Daoy (cell line): Measurements from ENCODE around the gene DMD. TPM values are rescaled to one million over a fixed set of nuclear protein-coding genes. Genes with fewer than 3 reads are reported as not detected.

Experiments
- DNase-seq: peaks from one replicate; pipeline ENCODE4 v3.0.0-alpha.2; 2015; ENCODE audit warnings: low read depth
- total RNA-seq: library from RNA; depleted of rRNA; stranded (reverse); fragments of >200 nt; shearing (Covaris generic); gene quantifications from 2 replicates; pipeline ENCODE4 v1.2.3, GENCODE V29; 2014

The DMD gene
- total RNA-seq, 1 experiment from 2014 or later: 14.1 TPM

DNA sequence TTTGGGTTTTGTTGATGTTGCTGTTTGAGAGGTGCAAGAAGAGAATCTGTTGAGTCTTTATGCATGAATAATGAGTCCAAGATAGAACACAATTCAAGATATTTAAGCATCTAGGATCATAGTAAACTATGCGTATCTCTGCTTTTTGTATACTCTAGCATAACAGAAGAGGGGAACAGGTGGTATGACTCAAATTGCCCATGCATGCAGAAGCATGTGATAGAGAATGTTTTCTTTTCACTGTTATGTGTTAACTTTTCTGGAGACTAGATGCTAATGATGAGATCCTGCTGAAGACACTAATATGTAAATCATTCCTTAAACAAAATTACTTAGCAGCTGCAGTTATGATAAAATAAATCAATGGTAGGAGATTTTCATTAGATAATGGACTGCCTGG, 1974.2 kb downstream of the DMD start:
- DNase-seq: no peak

DNA sequence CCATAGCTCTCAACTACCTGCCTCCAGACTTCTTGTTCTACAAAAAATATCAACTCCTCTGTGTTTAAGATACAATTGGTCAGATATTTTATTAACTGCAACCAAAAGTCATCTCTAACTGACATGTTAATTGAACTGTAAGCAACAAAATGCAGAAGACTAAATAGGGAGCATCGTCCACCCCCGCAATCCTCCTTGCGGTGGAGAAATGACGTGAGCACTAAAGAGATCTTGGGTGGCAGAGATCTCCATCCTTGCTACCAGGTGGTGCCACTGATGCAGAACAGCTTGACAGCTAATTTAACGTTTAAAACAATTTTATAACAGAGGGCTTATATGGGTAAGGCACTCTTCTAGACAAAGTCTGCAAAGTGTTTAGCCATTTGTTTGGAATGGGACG, 1975.1 kb downstream of the DMD start:
- no peak for DNase-seq

DNA sequence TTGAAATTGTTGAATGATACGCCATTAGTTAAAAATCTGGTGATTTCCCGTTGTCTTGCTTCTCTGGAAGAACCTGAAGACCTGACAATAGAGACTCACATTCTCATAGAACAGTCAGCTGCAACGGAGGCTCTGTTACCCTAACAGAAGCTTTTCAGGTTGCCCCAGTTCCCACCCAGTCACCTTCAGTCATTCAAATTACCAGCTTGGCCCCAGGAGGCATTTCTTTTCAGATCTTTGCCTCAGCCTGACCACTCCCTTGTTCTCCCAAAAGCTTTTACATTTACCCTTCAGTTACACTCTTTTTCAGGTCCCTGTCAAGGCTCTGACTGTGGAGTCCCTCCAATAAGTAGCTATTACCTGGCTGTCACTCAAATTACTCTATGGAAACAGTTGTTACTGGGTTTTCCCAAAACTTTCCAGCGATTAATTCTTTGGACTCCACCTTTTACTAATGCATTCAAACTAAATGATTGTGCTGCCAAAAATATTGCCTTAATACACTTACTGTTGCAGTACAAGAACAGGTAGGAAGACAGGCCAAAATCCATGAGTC, 1977.3 kb downstream of the DMD start:
- no peak for DNase-seq

DNA sequence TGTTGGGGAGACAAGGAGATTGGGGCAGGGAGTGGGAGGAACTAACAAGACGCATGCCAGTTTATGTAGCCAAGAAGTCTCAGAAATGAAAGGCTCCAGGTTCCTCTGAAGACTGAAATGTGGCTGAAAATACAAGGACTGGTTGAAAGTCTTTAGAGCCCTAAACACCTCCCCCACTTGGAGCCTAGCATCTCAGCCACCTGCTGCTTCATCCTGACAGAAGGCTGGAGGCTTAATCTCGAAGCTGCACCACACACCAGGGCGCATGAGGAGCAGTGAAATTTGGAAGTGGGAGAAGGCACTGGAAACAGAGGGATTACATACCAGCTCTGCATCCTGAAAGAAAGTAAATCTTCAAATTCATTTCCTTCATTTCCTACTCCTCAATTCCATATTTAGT, 1978.8 kb downstream of the DMD start:
- no peak for DNase-seq

DNA sequence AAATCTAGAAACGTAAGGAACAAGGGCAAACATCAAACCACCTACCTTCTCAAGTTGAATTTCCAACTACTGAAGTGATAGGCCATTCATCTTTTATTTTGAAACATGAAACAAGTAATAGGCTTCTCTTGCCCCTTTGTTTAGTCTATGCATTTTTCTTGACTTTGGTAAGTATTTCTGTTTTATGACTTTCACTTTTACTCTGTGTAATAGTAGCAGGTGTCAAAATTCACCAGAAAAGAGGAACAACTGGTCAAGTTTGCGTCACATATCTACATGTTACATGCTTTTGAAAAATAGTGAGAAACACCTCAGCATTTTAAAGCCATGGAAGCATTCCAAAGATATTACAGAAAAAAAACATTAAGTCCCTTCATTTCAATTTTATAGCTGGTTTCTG, 1982.4 kb downstream of the DMD start:
- DNase-seq: no peak

DNA sequence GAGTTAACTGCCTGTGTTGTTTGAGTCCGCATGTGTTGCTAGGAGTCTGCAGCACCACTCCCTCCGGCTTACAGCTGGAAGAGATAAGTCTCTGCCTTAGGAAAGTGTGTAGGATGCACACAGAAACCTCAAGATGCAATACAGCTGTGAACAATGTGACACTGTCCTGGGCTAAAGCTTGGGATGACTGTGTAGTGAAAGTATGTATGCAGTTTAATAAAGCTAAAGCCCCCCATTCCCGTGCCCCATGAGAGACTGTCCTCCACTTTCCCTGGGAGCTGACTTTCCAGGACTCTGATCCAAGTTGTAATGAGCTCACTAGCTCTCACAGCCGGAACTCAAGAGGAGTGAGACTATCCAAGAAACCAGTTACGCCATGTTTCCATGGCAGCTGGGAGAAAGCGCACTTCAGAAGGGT, 1982.9 kb downstream of the DMD start:
- no peak for DNase-seq

DNA sequence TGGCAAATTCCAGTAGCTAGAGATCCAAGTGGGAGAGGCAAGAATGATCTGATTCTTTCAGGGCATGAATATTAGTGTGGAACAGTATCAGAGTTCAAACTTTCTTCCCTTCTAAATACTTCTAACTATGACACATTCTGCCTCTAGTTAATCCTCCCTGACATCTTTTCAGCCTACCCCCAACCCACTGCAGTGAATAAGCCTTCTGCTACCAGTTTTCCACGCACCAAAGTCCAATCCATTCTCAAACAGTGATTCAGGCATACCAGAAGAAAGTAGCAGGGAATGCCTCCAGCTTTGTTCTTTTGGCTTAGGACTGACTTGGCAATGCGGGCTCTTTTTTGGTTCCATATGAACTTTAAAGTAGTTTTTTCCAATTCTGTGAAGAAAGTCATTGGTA, 1984.1 kb downstream of the DMD start:
- no peak for DNase-seq

DNA sequence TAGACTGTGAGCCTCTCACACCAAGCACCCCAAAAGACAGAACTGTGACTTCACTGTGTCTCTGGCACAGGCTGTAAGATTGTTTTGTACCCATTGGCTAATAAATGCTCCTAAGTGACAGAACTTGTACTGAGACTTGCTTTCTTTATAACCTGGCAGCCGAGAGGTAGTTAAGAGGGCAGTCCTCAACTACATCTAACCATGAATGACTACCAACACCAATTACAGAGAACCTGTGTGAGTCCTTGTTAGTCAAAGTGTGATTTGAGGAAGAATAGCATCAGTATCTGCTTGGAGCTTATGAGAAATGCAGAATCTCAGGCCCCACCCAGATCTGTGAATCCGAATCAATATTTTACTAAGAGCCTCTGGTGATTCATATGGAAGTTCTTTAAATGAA, 1985.5 kb downstream of the DMD start:
- DNase-seq: no peak

DNA sequence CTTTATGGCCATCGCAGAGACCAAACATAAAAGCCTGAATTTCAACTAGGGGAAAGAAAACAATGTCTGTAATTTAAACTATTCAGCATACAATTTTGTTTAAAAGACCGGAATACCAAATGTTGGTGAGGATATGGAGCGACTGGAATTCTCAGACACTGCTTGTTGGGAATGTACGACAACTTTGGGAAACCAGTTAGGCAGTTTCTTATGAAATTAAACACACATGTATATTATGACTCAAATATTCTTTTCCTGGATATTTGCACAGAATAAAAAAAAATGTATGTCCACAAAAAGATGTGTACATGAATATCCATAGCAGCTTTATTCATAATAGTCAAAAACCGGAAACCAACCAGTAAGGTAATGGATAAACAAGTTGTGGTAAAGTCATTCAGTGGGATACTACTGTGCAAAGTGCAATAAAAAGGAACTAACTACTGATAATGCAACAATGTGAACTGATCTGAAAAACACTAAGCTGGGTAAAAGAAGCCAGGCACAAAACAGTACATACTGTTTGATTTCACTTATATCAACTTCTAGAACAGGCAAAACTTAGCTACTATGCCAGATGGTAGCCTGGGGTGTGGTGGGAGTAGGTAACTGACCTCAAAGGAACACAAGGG, 1986.9 kb downstream of the DMD start:
- DNase-seq: no peak

DNA sequence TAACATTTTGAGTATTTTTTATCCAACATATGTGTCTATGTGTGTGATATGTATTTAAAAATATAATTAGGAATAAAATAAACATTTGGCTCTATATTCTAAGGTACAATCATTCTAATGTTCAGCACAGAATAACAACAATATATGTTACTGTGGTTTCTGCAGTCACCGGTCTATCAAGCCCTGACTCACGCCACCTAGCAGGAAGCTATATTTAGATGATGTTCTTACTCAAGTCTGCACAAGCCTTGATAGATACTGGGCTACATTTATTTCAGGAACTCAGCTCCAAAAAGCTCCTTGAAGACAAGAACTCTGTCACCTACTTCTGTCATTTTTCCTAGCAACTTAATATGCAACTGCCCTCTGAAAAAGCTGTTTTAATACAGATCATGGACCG, 1987.5 kb downstream of the DMD start:
- peak; percentile 19 for DNase-seq

DNA sequence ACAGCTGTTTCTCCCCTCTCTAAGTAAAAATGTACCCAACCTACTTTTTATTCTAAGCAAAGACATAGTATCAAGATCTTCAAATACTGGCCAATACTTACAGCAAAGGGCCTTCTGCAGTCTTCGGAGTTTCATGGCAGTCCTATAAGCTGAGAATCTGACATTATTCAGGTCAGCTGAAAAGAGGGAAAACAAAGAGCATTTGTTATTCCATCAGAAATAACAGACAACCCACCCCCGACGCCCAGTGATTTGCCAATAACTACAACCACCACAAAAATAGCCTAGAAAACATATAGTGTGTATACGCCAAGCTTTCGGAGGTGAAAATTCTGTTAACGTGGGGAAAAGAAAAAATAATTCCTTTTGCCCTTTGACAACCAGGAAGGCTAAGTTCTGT, 1988.4 kb downstream of the DMD start:
- DNase-seq: no peak

DNA sequence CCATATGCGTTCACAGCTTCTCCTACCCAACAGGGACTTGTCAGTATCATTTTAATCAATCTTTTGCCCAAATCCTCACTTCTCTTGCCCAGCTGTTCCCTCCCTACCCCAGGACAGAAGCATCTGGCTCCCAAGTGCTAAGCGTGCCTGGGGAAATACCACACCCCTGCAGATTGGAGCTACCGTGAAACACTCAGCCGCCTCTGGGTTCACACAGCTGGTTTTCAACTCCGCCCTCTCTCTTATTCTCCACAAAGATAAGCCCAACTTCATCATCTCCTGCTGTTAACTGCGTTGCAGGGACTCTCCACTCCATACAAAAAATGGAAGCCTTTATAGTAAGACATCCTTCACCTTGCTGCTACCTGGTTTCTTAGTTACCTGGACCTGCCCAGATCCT, 1992.2 kb downstream of the DMD start:
- no peak for DNase-seq

DNA sequence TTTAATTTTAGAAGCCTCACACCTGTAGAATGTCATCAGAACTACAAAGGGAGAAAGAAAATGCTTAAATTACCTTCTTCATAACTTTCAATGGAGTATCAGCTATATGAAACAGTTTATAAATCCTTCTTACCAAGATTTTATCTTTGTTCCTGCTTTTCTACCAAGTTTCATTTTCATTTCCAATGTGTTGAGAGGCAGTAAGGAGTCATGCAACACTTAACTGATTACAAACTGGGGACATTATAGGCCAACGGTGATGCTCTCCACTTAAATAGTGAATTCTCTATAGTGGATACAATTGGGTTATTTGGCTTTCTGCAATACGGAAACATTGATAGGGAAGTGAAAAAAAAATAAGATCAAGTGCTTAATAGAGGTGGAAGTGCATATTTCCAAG, 1994.3 kb downstream of the DMD start:
- DNase-seq: no peak

DNA sequence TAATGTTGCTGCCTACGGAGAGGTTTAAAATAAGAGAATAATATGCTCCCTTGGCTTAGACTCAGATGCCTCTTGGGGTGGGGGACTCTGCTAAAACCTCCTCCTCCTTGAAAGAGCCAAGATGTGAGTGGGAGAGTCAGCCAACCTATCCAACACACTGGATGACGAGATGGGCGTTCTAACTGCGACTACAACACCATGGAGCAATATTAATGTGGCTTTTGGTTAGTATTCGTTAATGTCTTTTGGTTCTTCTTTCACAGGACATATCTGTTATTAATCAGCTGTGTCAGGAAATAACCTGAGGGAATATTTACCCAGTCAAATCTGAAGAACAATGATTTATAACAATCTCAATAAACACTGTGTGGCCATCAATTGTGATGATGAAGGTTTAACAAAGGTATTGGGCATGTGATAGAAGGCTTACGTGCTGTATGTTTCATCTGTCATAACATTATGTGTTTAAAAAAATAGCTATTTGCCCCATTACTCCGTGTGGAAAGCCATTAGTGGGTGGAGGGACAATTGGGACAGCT, 1996.0 kb downstream of the DMD start:
- no peak for DNase-seq

DNA sequence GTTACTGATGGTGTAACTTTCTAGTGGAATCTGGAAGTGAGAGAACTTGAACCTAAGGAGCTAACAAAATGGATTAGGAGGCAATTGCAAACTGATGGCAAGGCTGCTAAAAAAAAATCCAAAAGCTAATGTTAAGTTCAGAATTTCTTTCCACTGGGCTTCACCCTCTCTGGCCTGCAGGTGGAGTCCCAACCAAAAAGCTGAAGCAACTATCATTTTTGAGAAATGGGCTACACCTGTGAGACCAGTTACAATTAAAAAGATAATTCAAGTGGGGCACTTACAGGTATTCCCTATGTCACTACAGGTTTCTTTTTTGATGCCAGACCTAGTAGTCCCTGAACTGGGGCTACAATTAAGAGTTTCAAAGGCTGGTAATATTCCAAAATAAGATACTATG, 1997.4 kb downstream of the DMD start:
- no peak for DNase-seq

DNA sequence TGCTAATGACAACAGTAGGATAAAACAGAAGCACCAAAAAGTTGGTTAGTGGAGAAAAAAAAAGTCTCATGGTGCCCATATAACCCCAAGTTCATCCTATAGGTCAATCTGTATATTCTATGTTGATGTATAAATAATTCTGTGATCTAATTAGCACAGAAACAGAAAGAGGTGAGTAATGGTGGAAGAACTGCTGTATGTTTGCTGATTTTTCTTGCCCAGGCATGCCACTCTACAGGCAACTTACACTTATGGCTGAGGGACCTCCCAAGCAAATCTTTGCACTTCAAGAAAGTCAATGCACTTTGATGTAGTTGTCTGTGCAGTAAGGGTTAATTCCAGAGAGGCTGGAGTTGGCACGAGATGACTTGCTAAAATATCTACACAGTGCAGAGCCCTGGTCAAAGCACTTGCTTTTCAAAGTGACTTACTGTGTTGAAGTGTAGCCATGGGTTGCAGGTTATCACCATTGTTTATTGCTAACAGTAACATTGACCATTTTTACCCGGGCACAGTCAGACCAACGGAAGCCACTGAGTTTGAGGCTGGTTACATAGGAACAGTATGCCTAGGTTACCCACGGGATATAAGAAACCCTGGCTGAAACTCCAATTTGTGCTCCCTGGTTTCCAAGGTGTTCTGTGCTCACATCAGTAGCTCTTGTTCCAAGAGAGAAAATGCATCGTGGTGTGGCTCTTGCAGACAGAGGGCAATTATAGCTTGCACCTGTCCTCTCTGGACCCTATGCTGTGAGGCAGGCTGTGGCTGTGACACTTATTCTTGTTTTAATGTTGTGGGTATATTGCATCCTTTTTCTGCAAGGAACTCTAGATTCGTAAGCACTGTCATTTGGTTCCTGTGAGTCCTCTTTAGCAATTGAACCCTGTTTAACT, 1998.2 kb downstream of the DMD start:
- no peak for DNase-seq

DNA sequence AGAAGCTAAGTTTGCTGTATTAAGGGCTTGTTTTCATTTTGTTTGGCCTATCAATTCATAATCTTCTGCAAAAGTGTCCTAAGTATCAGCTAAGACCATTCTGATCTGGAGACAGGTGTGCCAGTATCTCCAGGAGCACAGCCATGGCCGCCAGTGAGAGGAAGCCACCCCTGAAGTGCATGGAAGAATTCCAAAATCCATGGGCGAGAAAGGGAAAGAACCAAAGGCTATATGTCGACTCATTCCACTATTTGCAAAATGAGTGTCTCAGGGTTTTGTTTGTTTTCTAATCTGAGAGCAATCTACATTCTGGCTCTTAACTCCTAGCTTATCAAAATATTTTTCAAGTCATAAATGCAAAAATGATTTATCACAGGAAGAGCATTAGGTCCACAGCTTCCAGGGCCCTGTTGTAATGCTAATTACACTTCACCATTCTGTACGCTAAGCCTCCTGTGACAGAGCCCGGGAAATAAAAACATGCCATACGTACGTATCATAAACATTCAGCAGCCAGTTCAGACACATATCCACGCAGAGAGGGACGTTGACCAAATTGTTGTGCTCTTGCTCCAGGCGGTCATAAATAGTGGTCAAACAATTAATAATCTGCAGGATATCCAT, 2002.2 kb downstream of the DMD start:
- peak; percentile 23 for DNase-seq

DNA sequence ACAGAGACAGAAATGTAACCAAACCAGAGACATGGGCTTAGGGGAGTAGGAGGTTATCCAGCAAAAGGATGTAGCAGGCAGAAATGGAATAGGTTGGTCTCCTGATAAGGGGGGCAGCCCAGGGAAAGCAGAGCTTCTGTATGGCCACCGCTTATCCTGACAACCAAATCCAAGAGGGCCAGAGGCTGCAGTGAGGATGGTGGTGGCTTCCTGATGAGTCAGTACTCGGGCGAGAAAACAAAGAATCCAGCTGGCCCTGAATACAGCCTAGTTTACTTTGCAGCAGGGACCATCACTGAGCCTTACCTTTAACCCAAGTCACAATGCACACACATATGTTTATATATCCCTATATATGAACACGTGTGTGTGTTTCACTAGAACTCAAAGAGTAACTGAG, 2009.8 kb downstream of the DMD start:
- DNase-seq: peak; percentile 4

DNA sequence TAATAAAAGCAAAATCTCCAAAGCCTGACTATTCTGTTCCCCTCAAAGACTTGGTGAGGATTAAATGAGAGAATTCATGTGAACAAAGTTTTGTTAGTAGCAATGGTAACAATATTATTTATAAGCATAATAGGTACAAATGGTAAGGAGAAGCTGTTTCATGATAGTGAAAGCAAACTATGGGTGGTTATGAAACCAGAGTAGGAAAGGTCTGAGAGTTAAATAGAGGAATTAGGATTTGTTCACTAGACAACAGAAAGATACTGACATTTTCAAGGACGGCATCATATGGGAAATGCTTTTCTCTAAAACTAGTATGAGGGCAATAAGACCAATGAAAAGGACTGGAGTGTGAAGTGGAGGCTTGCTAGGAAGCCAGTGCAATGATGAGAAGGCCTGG, 2010.9 kb downstream of the DMD start:
- DNase-seq: no peak

DNA sequence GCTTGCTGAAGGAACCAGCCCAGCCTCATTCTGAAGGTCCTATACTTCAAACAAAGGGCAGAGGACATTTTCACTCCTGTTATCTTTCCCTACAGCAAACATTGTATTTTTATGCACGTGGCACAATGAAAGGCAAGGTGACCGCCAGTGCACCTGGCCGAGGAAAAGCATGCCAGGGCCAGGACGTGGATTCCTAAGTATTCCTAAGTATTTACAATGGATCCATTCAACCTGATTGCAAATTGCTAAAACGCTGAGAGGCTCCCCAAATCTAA, 2011.6 kb downstream of the DMD start:
- DNase-seq: no peak

DNA sequence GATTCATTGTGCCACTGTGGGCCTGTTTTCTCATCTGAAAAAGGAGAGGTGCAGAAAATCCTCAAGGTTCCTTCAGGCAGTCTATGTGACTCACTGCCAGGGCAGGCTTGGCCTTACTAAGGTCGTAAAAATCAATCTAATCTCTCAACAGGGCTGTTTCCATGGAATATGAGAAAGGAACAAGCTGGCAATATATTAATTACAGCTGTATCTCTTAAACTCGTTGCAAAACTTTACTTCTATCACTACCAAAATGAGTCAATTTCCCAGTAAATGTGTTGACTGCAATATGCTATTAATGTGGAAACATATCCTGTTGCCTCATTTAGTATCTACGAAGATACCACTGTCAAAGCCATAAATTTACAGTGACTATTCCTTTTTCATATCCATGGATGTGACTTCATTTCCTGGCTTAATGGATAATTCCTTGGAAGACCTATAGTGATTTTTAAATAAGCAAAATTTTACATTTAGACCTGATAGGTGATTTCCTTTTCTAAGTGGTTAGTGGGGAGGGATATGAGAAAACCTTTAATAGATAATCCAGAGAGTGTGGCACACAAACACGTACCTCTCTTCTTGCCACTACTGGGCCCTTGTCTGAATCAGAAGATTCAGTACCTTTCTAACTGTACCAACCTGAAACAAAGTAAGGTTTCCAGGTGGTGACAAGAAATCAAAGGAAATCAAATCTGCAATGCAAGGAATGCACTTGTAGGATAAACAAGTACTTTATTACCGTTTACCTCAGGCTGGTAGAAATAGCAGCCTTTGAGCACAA, 2012.1 kb downstream of the DMD start:
- DNase-seq: no peak
